Lower leg skin (tissue), 3 donors: ENCODE measurements around the gene TMEM52B.

ENCODE experiments used
- POLR2A ChIP-seq, 2 donors: fragments of 450-650 bp; IDR thresholded peaks; one replicate each; pipeline ENCODE4 v1.6.1; 2016 to 2017; ENCODE audit warnings: antibody characterized with exemption in 2 of 2, mild to moderate bottlenecking in 1 of 2, moderate library complexity in 1 of 2
- TF ChIP-seq, protein P1 (sequence below), 3 donors: fragments of 450-650 bp; IDR thresholded peaks; one replicate each; pipeline ENCODE4 v1.5.1; 2016; ENCODE audit warnings: antibody characterized with exemption in 3 of 3, mild to moderate bottlenecking in 3 of 3, moderate library complexity in 2 of 3

DNA sequence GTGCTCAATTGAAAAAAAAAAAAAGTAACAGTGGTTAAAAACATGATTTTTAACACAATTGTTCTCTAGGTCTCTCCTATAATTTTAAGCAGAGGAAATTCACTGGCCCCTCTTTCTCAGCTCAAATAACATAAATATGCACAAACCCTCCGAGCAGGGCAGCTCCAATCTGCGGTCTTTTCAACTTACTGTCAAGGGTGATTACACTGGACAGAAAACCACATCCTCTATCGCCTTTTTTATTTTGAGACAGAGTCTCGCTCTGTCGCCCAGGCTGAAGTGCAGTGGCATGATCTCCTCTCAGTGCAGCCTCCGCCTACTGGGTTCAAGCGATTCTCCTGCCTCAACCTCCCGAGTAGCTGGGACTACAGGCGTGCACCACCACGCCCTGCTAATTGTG lies 17.4 kb downstream of the TMEM52B start:
- no peak for TF ChIP-seq POLR2A (IDR thresholded peaks at IDR 0.05)
- TF ChIP-seq, protein P1, sequence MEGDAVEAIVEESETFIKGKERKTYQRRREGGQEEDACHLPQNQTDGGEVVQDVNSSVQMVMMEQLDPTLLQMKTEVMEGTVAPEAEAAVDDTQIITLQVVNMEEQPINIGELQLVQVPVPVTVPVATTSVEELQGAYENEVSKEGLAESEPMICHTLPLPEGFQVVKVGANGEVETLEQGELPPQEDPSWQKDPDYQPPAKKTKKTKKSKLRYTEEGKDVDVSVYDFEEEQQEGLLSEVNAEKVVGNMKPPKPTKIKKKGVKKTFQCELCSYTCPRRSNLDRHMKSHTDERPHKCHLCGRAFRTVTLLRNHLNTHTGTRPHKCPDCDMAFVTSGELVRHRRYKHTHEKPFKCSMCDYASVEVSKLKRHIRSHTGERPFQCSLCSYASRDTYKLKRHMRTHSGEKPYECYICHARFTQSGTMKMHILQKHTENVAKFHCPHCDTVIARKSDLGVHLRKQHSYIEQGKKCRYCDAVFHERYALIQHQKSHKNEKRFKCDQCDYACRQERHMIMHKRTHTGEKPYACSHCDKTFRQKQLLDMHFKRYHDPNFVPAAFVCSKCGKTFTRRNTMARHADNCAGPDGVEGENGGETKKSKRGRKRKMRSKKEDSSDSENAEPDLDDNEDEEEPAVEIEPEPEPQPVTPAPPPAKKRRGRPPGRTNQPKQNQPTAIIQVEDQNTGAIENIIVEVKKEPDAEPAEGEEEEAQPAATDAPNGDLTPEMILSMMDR (IDR thresholded peaks at IDR 0.05), result no peak
